GM12878 (cell line): Measurements from ENCODE around the gene CAMTA1.

Experiments used
- CTCF ChIP-seq, 3 experiments: IDR thresholded peaks in 2 of 3; conservative IDR thresholded peaks in 1 of 3; 2 replicates each; pipeline ENCODE4 v1.5.1; 2011; ENCODE audit warnings: low read depth in 3 of 3, low read length in 3 of 3, mild to moderate bottlenecking in 3 of 3, control low read depth in 2 of 3, moderate library complexity in 2 of 3, inconsistent platforms in 1 of 3, mixed read lengths in 1 of 3; ENCODE audit not compliant: control insufficient read depth in 2 of 3, insufficient read depth in 1 of 3; ENCODE audit errors: extremely low read depth in 1 of 3
- ELK1 ChIP-seq: IDR thresholded peaks from 2 replicates; pipeline ENCODE4 v1.6.1; 2012; ENCODE audit warnings: low read depth, low read length, improper control_type of control experiment
- FOXM1 ChIP-seq: IDR thresholded peaks from 2 replicates; pipeline ENCODE4 v1.6.1; 2012; ENCODE audit warnings: low read depth, mild to moderate bottlenecking, inconsistent platforms, low read length, moderate library complexity
- GATAD2B ChIP-seq: fragments of 450-650 bp; conservative IDR thresholded peaks from 2 replicates; pipeline ENCODE4 v1.6.1; 2017; ENCODE audit warnings: low read depth, mild to moderate bottlenecking, moderate library complexity
- HDGF ChIP-seq: fragments of 450-650 bp; IDR thresholded peaks from 2 replicates; pipeline ENCODE4 v1.6.1; 2016; ENCODE audit warnings: antibody characterized with exemption

DNA sequence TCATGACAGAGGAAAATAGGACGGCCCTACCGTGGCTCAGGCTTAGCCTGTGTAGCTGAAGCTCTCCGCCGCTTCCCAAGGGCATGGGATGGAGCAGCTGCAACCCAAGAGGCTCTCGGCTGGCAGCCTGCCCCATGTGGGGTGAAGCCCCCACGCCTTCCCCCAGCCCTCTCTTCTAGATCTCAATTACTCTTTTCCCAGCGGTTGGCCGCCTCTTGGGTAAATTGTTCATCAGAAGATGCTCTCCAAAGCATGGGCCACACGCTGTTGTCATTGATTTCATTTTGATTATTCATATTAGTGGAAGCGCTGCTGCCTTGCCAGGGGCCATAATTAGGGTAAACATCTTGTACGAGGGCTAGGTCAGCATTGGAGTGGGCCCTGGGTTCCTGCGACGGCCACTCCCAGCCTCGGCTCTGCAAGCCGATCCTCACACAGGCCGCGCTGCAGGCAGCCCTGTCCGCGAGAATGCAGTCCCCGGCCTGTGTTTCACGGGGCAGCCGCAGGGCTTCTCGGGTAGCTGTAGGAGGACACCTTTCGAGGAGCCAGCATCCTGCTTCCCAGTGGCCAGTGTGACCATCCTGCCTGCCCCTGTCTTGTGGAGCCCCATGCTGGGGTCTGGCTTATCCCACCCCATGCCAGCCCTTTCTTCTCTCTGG is 871.4 kb downstream of the CAMTA1 start:
- TF ChIP-seq CTCF (IDR thresholded peaks at IDR 0.05 in 2 of 3, conservative IDR thresholded peaks at IDR 0.05 in 1 of 3; ENCODE audit: control insufficient read depth in 2 of 3, extremely low read depth in 1 of 3, insufficient read depth in 1 of 3, low read depth in 3 of 3, low read length in 3 of 3) (no peak), HDGF (no peak), GATAD2B (no peak), ELK1 (no peak), FOXM1 (no peak)
